ENCODE results near the gene TRAF3IP1. TPM values are rescaled to one million over a fixed set of nuclear protein-coding genes. Genes with fewer than 3 reads are reported as not detected.
A peak's percentile ranks its signal among the peaks of the same experiment; 100 is the strongest.

The TRAF3IP1 gene
- polyA plus RNA-seq, 5 donors = 16.5 to 24.6 (median 18.7) TPM

DNA sequence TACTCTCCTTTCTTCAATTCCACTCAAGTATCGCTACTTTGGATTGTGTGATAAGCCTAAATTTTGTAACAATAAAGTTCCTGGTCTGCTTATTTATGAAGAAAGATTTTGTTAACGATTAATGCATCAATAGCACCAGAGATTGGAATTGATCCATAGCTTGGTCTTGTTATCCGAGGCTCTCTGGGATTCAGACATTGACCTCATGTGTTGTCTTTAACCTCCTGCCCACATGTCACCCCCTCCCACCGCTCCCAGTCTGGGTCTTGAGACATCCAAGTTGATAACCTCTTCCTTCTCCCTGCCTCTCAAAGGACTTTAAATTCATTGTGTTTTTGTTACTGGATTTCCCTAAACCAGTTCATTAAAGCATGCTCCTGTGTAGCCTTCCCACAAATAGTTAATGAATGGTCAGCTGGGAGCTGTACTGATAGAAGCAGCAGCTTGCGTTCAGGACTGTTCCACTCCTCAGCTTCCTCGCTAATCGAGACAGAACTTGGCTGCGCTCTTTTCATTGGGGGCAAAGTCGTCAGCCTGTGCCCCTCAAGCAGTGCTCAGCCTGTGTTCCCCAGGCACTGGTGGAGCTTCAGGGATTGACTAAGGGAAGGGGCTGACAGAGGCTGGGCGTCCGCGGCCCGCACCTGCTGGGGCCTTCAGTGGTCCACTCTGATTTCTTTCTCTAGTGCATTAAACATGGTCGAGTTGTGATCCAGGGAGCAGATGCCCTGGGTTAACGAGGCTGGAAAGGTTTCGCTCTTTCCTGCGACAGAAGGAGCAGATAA is 125.3 kb downstream of the TRAF3IP1 start:
- DNase-seq = no peak

DNA sequence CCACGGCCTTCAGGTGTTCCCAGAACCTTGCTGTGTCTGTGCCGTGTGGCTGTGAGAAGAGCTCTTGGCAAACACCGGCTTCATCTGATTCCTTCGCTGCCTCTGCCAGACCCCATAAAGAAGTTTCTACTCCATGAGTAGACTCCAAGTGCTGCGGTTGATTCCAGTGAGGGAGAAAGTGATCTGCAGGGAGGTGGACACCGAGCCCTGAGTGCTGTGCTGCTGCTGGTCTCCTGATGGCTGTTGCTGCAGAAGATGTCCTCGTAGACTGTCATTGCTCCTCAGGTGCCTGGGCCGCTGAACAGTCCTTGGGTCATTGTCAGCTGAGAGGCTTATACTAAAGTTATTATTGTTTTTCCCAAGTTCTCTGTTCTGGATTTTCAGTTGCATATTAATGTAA is 126.1 kb downstream of the TRAF3IP1 start:
- DNase-seq = no peak

- no peak for DNase-seq
These were observed 128.0 kb downstream of the TRAF3IP1 start for GRCh38 chr2:238448031-238448955.

DNA sequence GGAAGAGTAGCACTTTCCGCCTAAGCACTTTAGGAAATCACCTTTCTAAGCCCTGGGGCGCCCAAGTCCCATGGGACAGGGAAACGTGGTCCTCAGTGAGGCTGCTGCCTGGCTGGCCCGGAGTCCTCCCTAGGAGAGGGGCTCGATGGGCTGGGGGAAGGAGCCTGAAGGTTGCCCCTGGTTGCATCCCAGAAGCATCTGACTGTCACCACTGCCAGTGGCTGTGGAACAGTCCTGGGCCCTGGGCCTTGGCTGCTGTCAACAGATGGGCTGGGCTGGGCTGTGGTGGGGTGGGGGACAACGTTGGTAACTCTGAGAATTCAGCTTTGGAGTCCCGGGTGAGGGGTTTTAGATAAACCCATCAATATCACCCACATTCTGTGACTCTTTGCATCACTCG is 128.9 kb downstream of the TRAF3IP1 start:
- no peak for DNase-seq

DNA sequence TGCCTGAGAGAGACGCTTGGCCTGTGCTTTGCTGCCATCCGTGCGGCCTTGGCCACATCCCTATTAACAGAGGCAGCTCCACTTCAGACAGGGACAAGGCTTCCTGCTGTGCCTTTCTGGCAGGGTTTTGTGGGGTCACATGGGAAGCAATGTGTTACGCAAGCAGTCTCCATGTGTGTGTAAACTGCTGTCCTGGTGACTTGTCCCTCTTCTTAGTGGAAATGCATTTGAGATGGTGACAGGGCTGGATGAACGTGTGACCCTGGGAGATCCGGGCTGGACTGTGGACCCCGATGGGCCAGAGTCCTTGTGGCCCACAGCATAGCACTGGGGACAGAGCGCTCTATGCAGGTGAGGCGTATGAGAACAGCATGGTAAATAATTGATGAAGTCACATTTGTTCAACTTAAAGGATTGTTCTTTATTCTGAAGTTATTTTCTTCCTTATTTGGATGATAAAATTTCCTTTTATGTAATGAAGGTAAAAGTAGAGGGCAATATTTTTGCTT is 129.6 kb downstream of the TRAF3IP1 start:
- DNase-seq = peak in 1 of 2 donors; percentile 40

DNA sequence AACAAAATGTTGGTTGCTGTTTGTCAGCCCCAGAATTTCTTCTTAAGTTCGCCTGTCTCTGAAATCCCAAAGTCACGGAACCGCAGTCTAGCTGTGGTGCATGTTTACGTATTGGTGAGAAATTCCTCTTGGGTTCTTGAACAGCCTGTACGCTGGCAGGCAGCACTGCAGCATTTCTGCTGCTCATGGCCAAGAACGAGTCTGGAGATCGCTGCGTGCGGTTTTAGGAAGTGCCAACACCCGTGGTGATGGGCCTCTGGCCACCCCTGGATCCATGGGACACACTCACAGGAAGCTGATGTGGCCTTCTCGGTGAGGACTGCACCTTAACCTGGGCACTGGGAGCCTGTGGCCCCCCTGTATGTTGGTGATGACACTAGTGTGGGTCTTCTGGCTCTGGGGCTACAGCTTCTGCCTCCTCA is 130.1 kb downstream of the TRAF3IP1 start:
- no peak for DNase-seq

Other genes with a start within 250 kb of the TRAF3IP1 start
- 1 to 10 TPM in 4 of 5 donors, under 1 TPM in 1; 0.86 to 8.8 (median 2.8) TPM for gene ESPNL, start 220.2 kb upstream of the TRAF3IP1 start, polyA plus RNA-seq (ENCODE audit: insufficient read depth in 1 of 5, insufficient read length in 5 of 5, low replicate concordance in 1 of 5)
- under 1 TPM; 0.08 to 0.68 (median 0.18) TPM for gene KLHL30, start 181.8 kb upstream of the TRAF3IP1 start, polyA plus RNA-seq (ENCODE audit: insufficient read depth in 1 of 5, insufficient read length in 5 of 5, low replicate concordance in 1 of 5)
- 1 to 10 TPM in 1 of 5 donors, under 1 TPM in 4; 0.18 to 1.2 (median 0.39) TPM for gene ERFE, start 161.5 kb upstream of the TRAF3IP1 start, polyA plus RNA-seq (ENCODE audit: insufficient read depth in 1 of 5, insufficient read length in 5 of 5, low replicate concordance in 1 of 5)
- gene ILKAP, start 116.8 kb upstream of the TRAF3IP1 start, polyA plus RNA-seq (ENCODE audit: insufficient read depth in 1 of 5, insufficient read length in 5 of 5, low replicate concordance in 1 of 5) = 10 to 100 TPM; 42.7 to 52.6 (median 48.6) TPM
- 1 to 10 TPM; 2.3 to 8.2 (median 3.9) TPM for gene HES6, start 80.5 kb upstream of the TRAF3IP1 start, polyA plus RNA-seq (ENCODE audit: insufficient read depth in 1 of 5, insufficient read length in 5 of 5, low replicate concordance in 1 of 5)
- gene PER2, start 31.9 kb upstream of the TRAF3IP1 start, polyA plus RNA-seq (ENCODE audit: insufficient read depth in 1 of 5, insufficient read length in 5 of 5, low replicate concordance in 1 of 5) = 1 to 10 TPM; 6.4 to 9.4 (median 8.3) TPM
- 10 to 100 TPM; 22.0 to 32.0 (median 26.8) TPM for gene ASB1, start 106.4 kb downstream of the TRAF3IP1 start, polyA plus RNA-seq (ENCODE audit: insufficient read depth in 1 of 5, insufficient read length in 5 of 5, low replicate concordance in 1 of 5)

All from right lung (tissue), 5 donors.